ENCODE results near the gene ZYG11B. TPM values are rescaled to one million over a fixed set of nuclear protein-coding genes. Genes with fewer than 3 reads are reported as not detected.

ZYG11B gene
- polyA plus RNA-seq, 1 donor from 2014 or later: 48.7 TPM

GRCh38 chr1:52862666-52863458, 136.6 kb downstream of the ZYG11B start:
- no peaks in the 10 kb centered on the region for H3K27me3 ChIP-seq (ENCODE audit: insufficient read depth, low read depth, low read length)
- H3K9ac ChIP-seq (ENCODE audit: low read length): no peak overlapping the region
- H3K27ac ChIP-seq (ENCODE audit: low read length): no peak overlapping the region
- H3K9me2 ChIP-seq (ENCODE audit: insufficient read depth, low read length): no peaks in the 10 kb centered on the region
- H3F3A ChIP-seq (ENCODE audit: insufficient read depth, low read length, poor library complexity, severe bottlenecking): no peaks in the 10 kb centered on the region
- no peak overlapping the region for H2AFZ ChIP-seq (ENCODE audit: low read depth, low read length)
- no peaks in the 10 kb centered on the region for H4K20me1 ChIP-seq (ENCODE audit: insufficient read depth)
- TF ChIP-seq, protein P1, sequence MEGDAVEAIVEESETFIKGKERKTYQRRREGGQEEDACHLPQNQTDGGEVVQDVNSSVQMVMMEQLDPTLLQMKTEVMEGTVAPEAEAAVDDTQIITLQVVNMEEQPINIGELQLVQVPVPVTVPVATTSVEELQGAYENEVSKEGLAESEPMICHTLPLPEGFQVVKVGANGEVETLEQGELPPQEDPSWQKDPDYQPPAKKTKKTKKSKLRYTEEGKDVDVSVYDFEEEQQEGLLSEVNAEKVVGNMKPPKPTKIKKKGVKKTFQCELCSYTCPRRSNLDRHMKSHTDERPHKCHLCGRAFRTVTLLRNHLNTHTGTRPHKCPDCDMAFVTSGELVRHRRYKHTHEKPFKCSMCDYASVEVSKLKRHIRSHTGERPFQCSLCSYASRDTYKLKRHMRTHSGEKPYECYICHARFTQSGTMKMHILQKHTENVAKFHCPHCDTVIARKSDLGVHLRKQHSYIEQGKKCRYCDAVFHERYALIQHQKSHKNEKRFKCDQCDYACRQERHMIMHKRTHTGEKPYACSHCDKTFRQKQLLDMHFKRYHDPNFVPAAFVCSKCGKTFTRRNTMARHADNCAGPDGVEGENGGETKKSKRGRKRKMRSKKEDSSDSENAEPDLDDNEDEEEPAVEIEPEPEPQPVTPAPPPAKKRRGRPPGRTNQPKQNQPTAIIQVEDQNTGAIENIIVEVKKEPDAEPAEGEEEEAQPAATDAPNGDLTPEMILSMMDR (IDR thresholded peaks at IDR 0.05; ENCODE audit: poor library complexity, severe bottlenecking): no peak
- TF ChIP-seq TAF1 (IDR thresholded peaks at IDR 0.05; ENCODE audit: low read depth) (no peak), SMC3 (conservative IDR thresholded peaks at IDR 0.05; ENCODE audit: poor library complexity) (no peak), RAD21 (conservative IDR thresholded peaks at IDR 0.05) (no peak), REST (IDR thresholded peaks at IDR 0.05; ENCODE audit: borderline replicate concordance) (no peak), EZH2 (IDR thresholded peaks at IDR 0.05; ENCODE audit: borderline replicate concordance, insufficient read depth, low read length, poor library complexity, severe bottlenecking) (no peak), POLR2AphosphoS5 (IDR thresholded peaks at IDR 0.05) (no peak), MXI1 (conservative IDR thresholded peaks at IDR 0.05; ENCODE audit: poor library complexity, severe bottlenecking) (no peak)
- H3K4me2 ChIP-seq (ENCODE audit: low read length): no peak overlapping the region
- no peak overlapping the region for H3K4me3 ChIP-seq (ENCODE audit: low read length)
- no peaks in the 10 kb centered on the region for H3K9me3 ChIP-seq (ENCODE audit: low read length)
- H3K36me3 ChIP-seq (ENCODE audit: insufficient read depth, low read length): no peaks in the 10 kb centered on the region
- no peaks in the 10 kb centered on the region for H3K79me2 ChIP-seq (replicated peaks; ENCODE audit: insufficient read depth, low read length)

DNA sequence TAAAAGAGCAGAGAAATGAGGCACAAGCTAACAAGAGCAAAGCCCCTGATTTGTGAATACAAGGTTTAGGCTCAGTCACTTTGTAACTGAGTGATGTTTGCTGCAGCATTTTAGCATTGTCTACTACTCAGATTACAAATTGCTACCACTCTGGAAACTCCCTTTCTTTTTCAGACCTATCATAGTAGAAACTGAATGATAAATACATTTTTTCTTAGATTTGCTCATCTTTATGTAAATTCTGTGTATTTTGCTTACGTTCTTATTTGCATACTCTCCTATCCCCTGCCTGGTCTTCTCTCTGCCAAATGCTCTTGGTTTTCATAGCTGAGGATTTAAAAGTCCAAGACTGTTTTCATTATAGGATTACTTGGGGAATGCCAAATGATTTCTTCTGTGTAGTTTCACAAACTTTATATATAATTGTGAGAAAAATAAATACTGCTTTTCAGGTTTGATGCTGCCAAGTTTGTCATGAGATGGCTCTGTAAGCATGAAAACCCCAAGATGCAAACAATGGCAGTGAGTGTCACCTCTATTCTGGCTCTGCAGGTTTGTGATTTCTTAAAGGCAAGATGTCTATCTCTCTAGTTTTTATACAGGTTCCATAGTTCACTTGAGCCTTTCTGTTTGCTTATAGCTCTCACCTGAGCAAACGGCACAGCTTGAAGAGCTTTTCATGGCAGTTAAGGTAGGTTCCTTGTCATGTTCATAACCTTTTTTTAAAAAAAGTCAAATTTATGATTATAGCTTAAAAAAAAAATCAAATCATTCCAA, 141.0 kb downstream of the ZYG11B start:
- no peak overlapping the region for H3K4me2 ChIP-seq (ENCODE audit: low read length)
- H3K4me3 ChIP-seq (ENCODE audit: low read length): no peak overlapping the region
- H3K9me2 ChIP-seq (ENCODE audit: insufficient read depth, low read length): no peaks in the 10 kb centered on the region
- H4K20me1 ChIP-seq (ENCODE audit: insufficient read depth): no peaks in the 10 kb centered on the region
- H3F3A ChIP-seq (ENCODE audit: insufficient read depth, low read length, poor library complexity, severe bottlenecking): no peaks in the 10 kb centered on the region
- TF ChIP-seq MXI1 (conservative IDR thresholded peaks at IDR 0.05; ENCODE audit: poor library complexity, severe bottlenecking) (no peak), SMC3 (conservative IDR thresholded peaks at IDR 0.05; ENCODE audit: poor library complexity) (no peak), REST (IDR thresholded peaks at IDR 0.05; ENCODE audit: borderline replicate concordance) (no peak), EZH2 (IDR thresholded peaks at IDR 0.05; ENCODE audit: borderline replicate concordance, insufficient read depth, low read length, poor library complexity, severe bottlenecking) (no peak), POLR2AphosphoS5 (IDR thresholded peaks at IDR 0.05) (no peak), EP300 (conservative IDR thresholded peaks at IDR 0.05; ENCODE audit: poor library complexity, severe bottlenecking) (no peak), TAF1 (IDR thresholded peaks at IDR 0.05; ENCODE audit: low read depth) (no peak), RAD21 (conservative IDR thresholded peaks at IDR 0.05) (no peak)
- TF ChIP-seq, protein P1 (IDR thresholded peaks at IDR 0.05; ENCODE audit: poor library complexity, severe bottlenecking): no peak
- H3K9me3 ChIP-seq (ENCODE audit: low read length): no peaks in the 10 kb centered on the region
- no peak overlapping the region for H3K9ac ChIP-seq (ENCODE audit: low read length)
- no peak overlapping the region for H3K27ac ChIP-seq (ENCODE audit: low read length)
- no peaks in the 10 kb centered on the region for H3K79me2 ChIP-seq (replicated peaks; ENCODE audit: insufficient read depth, low read length)
- no peaks in the 10 kb centered on the region for H3K36me3 ChIP-seq (ENCODE audit: insufficient read depth, low read length)
- H3K27me3 ChIP-seq (ENCODE audit: insufficient read depth, low read depth, low read length): no peaks in the 10 kb centered on the region
- H2AFZ ChIP-seq (ENCODE audit: low read depth, low read length): no peak overlapping the region

Data from neural cell (in vitro differentiated cells).